Measurements from ENCODE around the gene GPR61.

Gene GPR61

DNA sequence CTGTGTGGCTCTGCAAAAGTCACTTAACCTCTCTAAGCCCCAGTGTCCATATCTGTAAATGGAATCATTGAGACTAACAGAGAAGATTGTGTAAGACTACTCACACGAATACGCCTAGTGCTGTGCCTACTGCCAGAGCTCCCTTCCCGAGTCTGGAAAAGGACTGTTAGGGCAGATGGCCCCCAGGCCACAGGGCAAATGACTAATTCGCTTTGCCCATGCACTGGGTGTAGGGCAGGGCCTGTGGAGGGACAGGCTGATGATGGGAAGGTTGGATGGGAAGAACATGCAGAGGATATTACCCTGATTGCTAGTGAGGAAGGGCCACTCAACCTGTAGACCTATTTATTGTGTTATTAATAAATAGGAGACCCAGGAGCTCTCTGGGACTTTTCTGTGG is 4.2 kb upstream of the GPR61 start:
- DNase-seq (ENCODE audit: low read depth) = no peak
- no peak overlapping the region for H3K4me3 ChIP-seq (ENCODE audit: low read depth, low read length)
- TF ChIP-seq, protein P1, sequence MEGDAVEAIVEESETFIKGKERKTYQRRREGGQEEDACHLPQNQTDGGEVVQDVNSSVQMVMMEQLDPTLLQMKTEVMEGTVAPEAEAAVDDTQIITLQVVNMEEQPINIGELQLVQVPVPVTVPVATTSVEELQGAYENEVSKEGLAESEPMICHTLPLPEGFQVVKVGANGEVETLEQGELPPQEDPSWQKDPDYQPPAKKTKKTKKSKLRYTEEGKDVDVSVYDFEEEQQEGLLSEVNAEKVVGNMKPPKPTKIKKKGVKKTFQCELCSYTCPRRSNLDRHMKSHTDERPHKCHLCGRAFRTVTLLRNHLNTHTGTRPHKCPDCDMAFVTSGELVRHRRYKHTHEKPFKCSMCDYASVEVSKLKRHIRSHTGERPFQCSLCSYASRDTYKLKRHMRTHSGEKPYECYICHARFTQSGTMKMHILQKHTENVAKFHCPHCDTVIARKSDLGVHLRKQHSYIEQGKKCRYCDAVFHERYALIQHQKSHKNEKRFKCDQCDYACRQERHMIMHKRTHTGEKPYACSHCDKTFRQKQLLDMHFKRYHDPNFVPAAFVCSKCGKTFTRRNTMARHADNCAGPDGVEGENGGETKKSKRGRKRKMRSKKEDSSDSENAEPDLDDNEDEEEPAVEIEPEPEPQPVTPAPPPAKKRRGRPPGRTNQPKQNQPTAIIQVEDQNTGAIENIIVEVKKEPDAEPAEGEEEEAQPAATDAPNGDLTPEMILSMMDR (conservative IDR thresholded peaks at IDR 0.05; ENCODE audit: low read depth, low read length) = no peak

DNA sequence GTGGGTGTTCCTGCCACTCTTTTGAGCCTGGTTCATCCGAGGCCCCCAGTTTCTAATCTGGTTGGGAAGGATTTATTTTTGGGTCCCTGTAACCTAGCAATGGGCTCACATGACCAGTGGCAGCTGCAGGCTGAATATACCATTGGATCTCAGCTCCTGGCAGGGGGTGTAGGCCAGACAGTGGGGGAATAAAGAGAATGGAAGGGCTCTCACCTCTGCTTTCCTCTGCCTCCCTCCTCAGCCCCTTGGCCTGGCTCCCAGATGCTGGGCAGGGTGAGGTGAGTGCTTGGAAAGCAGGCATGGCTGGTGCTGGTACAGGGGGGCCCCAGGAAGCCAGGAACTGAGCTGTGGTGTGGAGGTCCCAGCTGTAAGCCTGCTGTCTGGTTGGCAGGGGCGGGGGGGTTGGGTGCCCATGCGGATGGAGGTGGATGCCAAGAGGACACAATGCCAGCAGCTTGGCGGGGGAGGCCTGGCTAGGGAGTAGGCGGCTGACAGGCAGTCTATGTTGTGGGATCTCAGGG is 3.6 kb upstream of the GPR61 start:
- DNase-seq (ENCODE audit: low read depth) = peak; percentile 25
- no peak overlapping the region for H3K4me3 ChIP-seq (ENCODE audit: low read depth, low read length)

DNA sequence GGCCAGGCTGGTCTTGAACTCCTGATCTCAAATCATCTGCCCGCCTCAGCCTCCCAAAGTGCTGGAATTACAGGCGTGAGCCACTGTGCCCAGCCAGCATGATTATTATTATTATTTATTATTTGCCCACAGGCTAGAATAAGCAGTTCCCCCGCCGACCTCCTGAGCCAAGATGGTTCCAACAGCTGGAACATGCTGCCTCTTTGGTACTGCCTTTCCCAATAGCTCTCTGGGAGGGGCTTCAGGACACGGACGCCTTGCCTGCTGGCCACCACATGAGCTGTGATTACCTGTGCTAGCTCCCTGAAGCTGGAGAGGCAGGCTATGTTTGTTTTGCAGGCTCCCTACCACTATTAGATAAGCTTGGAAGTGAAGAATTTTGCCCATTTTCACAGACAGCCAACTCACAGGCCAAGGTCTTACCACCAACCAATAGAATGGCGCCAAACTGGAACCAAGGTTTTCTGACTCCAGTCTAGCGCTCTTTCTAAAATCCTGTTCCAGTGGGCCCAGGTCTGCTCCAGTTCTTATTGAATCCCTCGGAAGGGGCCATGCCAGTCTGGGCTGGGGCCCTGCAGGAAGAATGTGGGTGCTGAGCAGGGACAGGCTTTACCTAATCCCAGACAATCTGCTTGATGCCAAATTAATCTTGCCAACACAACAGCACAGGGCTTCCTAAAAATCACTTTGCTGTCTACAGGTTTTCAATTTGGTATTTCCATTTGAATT is 2.1 kb upstream of the GPR61 start:
- TF ChIP-seq, protein P1 (conservative IDR thresholded peaks at IDR 0.05; ENCODE audit: low read depth, low read length) = no peak
- no peak for DNase-seq (ENCODE audit: low read depth)
- H3K4me3 ChIP-seq (ENCODE audit: low read depth, low read length) = no peak overlapping the region

More for the DNA sequence above, 3.6 kb upstream of the GPR61 start:
- TF ChIP-seq, protein P1 (conservative IDR thresholded peaks at IDR 0.05; ENCODE audit: low read depth, low read length) = no peak

DNA sequence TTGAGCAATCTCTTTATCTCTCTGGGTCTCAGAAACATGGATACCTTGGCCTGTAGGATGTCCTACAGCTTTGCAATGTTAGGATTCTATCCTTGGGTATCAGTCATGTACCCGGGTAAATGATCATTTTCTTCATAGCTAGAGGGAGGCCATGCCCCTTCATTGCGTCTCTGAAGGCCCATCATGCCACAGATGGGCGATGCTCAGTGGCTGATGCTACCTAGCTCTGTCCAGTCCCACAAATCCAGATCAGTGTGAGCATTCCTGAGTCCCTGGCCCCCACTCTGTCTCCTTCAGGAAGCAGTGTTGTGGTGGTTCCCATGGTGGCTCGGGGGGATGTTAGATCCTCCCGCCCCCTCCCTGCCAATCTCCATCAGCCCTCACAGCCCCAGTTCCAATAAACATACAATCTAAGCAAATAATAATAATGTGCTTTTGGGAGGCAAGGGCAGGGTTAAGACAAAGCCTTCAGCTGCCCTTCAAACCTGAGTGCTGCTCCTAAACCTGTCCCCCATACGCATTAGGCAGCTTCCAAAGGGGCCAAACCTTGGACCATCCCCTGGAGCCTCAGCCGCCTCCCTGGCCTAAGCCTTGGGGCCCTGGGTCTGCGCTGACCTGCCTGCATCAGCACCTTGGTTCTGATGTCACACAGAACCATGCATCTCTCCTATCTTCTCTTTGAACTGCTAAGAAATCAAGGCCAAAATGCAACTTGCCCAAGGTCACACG is 681 bp upstream of the GPR61 start:
- TF ChIP-seq, protein P1 (conservative IDR thresholded peaks at IDR 0.05; ENCODE audit: low read depth, low read length) = no peak
- no peak overlapping the region for H3K4me3 ChIP-seq (ENCODE audit: low read depth, low read length)
- no peak for DNase-seq (ENCODE audit: low read depth)

DNA sequence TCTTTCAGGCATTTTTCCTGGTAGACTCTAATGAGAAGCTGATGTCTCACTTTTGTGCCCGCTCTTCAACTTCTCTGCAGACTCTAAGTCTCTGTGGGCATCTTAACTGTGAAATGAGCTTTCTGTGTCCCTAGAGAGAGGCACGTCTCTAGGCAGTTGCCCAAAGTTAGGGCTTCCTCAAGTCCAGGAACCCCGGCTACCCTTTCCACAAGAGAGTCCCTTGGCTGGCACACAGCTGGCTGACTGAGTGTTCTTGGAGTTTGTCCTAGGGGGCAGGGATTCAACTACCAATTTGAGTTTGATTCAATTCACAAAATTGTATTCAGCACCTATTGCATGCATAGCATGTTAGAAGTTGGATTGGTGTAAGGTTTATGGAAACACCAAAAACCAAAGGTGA is 1.4 kb downstream of the GPR61 start:
- H3K4me3 ChIP-seq (ENCODE audit: low read depth, low read length) = no peak overlapping the region
- TF ChIP-seq, protein P1 (conservative IDR thresholded peaks at IDR 0.05; ENCODE audit: low read depth, low read length) = no peak
- no peak for DNase-seq (ENCODE audit: low read depth)

DNA sequence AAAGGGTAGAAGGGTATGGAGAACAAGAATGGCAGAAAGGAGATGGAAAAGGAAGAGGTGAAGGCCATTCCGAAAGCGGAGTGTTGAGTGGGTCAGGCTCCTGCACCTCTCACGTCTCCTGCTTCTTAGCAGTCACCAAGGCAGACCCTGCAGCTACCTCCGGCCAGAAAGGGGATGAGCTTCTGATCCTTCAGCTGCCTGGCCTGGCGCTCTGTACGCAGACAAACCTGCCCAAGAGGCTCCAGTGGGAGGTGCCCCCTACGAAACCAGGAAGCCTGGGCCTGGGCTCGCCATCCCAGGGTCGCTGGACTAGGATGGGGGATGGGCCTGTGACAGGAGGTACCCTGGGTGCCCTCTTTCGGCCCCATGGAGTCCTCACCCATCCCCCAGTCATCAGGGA is 3.0 kb downstream of the GPR61 start:
- H3K4me3 ChIP-seq (ENCODE audit: low read depth, low read length) = no peak overlapping the region
- no peak for DNase-seq (ENCODE audit: low read depth)
- TF ChIP-seq, protein P1 (conservative IDR thresholded peaks at IDR 0.05; ENCODE audit: low read depth, low read length) = no peak
